Gastroesophageal sphincter (tissue), 4 donors: ENCODE data around the gene PCBP3. TPM values are rescaled to one million over a fixed set of nuclear protein-coding genes. Genes with fewer than 3 reads are reported as not detected.

ENCODE experiments used
- ATAC-seq: fragments of 150-250 bp; one replicate; pipeline ENCODE4 v1.9.1; 2016; ENCODE audit warnings: mild to moderate bottlenecking, moderate library complexity
- H3K27ac ChIP-seq, 4 donors: fragments of 200-600 bp; sonication (generic) in 3 of 4; 1 replicate in 3 of 4; 2 replicates in 1 of 4; pipeline ENCODE4 v1.5.1; 2016 to 2019
- H3K27me3 ChIP-seq: fragments of 200-600 bp; sonication (generic); one replicate; pipeline ENCODE4 v1.5.1; 2019
- H3K36me3 ChIP-seq, 2 donors: fragments of 200-600 bp; sonication (generic); one replicate each; pipeline ENCODE4 v1.5.1; 2019; ENCODE audit warnings: control low read depth in 1 of 2
- H3K4me1 ChIP-seq, 3 donors: fragments of 200-600 bp; sonication (generic); 1 replicate in 2 of 3; 2 replicates in 1 of 3; pipeline ENCODE4 v1.5.1; 2016 to 2019; ENCODE audit warnings: control low read depth in 2 of 3
- H3K4me3 ChIP-seq, 2 donors: fragments of 200-600 bp; sonication (generic); one replicate each; pipeline ENCODE4 v1.5.1; 2019; ENCODE audit warnings: mild to moderate bottlenecking in 1 of 2, moderate library complexity in 1 of 2
- H3K9me3 ChIP-seq, 3 donors: fragments of 200-600 bp; sonication (generic); one replicate each; pipeline ENCODE4 v1.5.1; 2017 to 2019; ENCODE audit warnings: control low read depth in 2 of 3
- EP300 ChIP-seq: sonication (generic); formaldehyde crosslinking; IDR thresholded peaks from one replicate; pipeline ENCODE4 v1.6.1; 2017; ENCODE audit warnings: antibody characterized with exemption, mild to moderate bottlenecking
- POLR2A ChIP-seq, 2 donors: fragments of 450-650 bp; IDR thresholded peaks; one replicate each; pipeline ENCODE4 v1.6.1; 2017; ENCODE audit warnings: antibody characterized with exemption in 2 of 2, mild to moderate bottlenecking in 2 of 2, moderate library complexity in 1 of 2
- POLR2AphosphoS5 ChIP-seq: sonication (generic); formaldehyde crosslinking; IDR thresholded peaks from one replicate; pipeline ENCODE4 v1.6.1; 2017; ENCODE audit warnings: antibody characterized with exemption
- WGBS, 2 donors: methylation state at CpG; one replicate each; pipeline ENCODE4 v1.1.5; 2018; ENCODE audit warnings: low coverage in 1 of 2; 5-methylcytosine and 5-hydroxymethylcytosine counted together
- total RNA-seq, 4 donors: library from RNA; depleted of rRNA; stranded (reverse); fragments of >200 nt; gene quantifications; one replicate each; pipeline ENCODE4 v1.1.0, GENCODE V29; 2016
- TF ChIP-seq, protein P1 (sequence below), 4 experiments: fragments of 200-600 bp in 2 of 4; fragments of 450-650 bp in 2 of 4; sonication (generic) in 1 of 4; IDR thresholded peaks; one replicate each; pipeline ENCODE4 v1.5.1; 2017 to 2019; ENCODE audit warnings: antibody characterized with exemption in 4 of 4, mild to moderate bottlenecking in 2 of 4, moderate library complexity in 2 of 4

Gene PCBP3
- total RNA-seq, 4 donors from 2014 or later: 5.1 to 14.8 (median 10.4) TPM

DNA sequence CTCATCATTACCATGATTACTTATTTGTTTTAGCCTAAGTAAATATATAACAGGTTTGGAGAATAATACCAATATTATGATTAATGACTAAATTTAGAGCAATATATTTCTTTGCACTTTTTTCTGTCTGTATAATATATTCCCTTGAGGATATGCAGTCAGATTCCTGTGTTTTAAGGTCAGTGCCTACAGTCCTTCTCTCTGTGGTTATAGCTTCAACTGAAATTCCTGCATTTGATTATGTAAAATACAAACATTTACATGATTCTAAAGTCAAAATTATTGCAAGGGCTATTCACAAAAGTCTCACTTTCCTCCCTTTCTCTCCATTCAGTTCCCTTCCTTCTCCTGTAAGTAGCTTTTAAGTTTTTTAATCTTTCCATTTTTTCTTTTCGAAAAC lies 195.1 kb downstream of the PCBP3 start:
- Histone ChIP-seq H3K4me3 (no peak overlapping the region), H3K4me1 (no peaks in the 10 kb centered on the region), H3K27me3 (no peaks in the 10 kb centered on the region), H3K27ac (no peak overlapping the region), H3K9me3 (peaks cover 0 to 13% (median 0%) of the 10 kb centered on the region in 3 donors), H3K36me3 (no peaks in the 10 kb centered on the region)
- no peak for TF ChIP-seq POLR2A (IDR thresholded peaks at IDR 0.05)
- TF ChIP-seq, protein P1, sequence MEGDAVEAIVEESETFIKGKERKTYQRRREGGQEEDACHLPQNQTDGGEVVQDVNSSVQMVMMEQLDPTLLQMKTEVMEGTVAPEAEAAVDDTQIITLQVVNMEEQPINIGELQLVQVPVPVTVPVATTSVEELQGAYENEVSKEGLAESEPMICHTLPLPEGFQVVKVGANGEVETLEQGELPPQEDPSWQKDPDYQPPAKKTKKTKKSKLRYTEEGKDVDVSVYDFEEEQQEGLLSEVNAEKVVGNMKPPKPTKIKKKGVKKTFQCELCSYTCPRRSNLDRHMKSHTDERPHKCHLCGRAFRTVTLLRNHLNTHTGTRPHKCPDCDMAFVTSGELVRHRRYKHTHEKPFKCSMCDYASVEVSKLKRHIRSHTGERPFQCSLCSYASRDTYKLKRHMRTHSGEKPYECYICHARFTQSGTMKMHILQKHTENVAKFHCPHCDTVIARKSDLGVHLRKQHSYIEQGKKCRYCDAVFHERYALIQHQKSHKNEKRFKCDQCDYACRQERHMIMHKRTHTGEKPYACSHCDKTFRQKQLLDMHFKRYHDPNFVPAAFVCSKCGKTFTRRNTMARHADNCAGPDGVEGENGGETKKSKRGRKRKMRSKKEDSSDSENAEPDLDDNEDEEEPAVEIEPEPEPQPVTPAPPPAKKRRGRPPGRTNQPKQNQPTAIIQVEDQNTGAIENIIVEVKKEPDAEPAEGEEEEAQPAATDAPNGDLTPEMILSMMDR (IDR thresholded peaks at IDR 0.05): no peak
- TF ChIP-seq POLR2AphosphoS5: no peak
- TF ChIP-seq EP300: no peak
- ATAC-seq: no peak
- WGBS, 2 donors: 86 to 95% methylated on average over 1 of the region's 1 CpG

DNA sequence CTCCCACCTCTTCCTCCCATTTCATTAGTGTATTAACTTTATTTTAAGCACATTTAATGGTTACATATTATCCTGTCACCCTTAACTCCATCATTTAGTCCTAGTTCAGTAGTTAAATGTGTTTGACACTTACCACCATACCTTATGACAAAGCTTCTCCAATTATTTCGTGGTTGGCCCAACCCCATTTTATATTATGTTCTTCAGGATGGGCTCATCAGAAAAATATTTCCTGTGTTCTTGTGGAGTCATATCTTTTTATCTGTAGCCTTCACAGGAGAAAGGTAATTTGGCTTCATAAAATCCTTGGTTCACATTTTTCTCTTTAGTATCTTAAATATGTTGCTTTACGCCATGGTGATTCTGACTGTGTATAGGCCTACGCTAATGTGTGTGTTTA lies 195.7 kb downstream of the PCBP3 start:
- WGBS, 2 donors: 97 to 100% methylated on average over 3 of the region's 3 CpGs
- Histone ChIP-seq H3K36me3 (no peaks in the 10 kb centered on the region), H3K4me3 (no peak overlapping the region), H3K27ac (no peak overlapping the region), H3K4me1 (no peaks in the 10 kb centered on the region), H3K9me3 (peaks cover 0 to 13% (median 0%) of the 10 kb centered on the region in 3 donors), H3K27me3 (no peaks in the 10 kb centered on the region)
- ATAC-seq: no peak
- TF ChIP-seq, protein P1 (IDR thresholded peaks at IDR 0.05): no peak
- no peak for TF ChIP-seq POLR2AphosphoS5
- no peak for TF ChIP-seq POLR2A (IDR thresholded peaks at IDR 0.05)
- TF ChIP-seq EP300: no peak

DNA sequence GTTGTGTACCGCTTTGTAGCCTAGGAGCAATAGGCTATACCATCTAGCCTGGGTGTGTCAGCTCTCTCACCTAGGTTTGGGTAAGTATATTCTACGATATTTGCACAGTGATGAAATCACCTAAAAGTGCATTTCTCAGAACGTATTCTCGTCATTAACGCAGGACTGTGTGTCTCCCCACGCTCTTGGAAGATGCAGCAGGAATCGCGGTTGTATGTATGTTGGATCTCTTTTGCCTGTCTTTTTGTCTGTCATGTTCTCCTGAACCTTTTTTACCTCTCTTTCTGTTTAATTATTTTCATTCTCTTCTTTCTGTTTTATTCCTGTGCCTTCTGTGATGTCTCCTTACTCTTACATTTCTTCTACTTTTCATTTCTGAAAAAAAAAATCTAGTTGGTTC lies 197.5 kb downstream of the PCBP3 start:
- ATAC-seq: no peak
- Histone ChIP-seq H3K4me3 (no peak overlapping the region), H3K4me1 (no peaks in the 10 kb centered on the region), H3K27me3 (no peaks in the 10 kb centered on the region), H3K27ac (no peak overlapping the region), H3K9me3 (peaks cover 0 to 13% (median 0%) of the 10 kb centered on the region in 3 donors), H3K36me3 (no peaks in the 10 kb centered on the region)
- 84 to 90% methylated on average over 8 of the region's 8 CpGs for WGBS, 2 donors
- TF ChIP-seq POLR2A (IDR thresholded peaks at IDR 0.05) (no peak), POLR2AphosphoS5 (no peak), EP300 (no peak)
- TF ChIP-seq, protein P1 (IDR thresholded peaks at IDR 0.05): no peak

DNA sequence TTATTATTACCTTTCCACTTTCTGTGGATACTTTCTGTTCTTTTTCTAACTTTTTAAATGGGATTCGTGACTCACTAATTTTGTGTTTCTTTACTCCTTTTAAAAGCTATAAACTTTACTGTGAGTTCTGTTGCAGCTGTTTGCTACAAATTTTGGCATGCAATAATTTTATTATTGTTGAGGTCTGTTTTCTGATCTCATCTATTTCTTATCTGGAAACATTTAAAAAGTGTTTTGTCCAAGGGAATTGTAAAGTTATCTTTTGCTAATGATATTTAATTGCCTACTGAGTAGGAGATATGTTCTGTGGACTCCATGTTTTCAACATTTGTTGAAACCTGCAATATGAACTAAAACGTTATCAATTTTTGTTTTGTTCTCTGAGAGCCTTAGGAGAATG lies 199.9 kb downstream of the PCBP3 start:
- WGBS, 2 donors: 62 to 73% methylated on average over 2 of the region's 2 CpGs
- TF ChIP-seq EP300: no peak
- TF ChIP-seq POLR2A (IDR thresholded peaks at IDR 0.05): no peak
- TF ChIP-seq POLR2AphosphoS5: no peak
- TF ChIP-seq, protein P1 (IDR thresholded peaks at IDR 0.05): no peak
- no peak for ATAC-seq

DNA sequence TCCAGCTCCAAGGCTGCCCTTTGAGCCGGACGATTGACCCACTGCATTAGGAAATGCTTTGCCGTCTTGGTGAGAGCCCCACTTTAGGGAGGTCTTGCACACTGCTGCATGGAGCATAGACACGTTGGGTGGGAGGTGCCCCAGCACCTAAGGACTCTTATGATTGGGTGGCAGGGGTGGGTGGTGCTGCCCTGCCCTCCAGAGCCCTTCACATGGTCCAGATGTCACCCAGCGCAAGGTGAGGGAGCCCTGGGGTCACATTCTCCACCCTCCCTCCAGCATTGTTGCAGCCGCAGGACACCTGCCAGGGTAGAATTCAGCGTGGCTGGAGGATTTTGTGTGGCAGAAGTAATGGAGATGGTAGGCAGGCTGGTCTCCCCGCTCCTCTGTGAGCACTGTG lies 200.7 kb downstream of the PCBP3 start:
- Histone ChIP-seq H3K27me3 (no peaks in the 10 kb centered on the region), H3K4me1 (peaks cover 0 to 18% (median 3%) of the 10 kb centered on the region in 3 donors), H3K9me3 (peaks cover 0 to 13% (median 0%) of the 10 kb centered on the region in 3 donors), H3K36me3 (no peaks in the 10 kb centered on the region), H3K27ac (no peak overlapping the region), H3K4me3 (no peak overlapping the region)
- TF ChIP-seq POLR2A (IDR thresholded peaks at IDR 0.05) (no peak), EP300 (no peak), POLR2AphosphoS5 (no peak)
- TF ChIP-seq, protein P1 (IDR thresholded peaks at IDR 0.05): no peak
- no CpG with 5 or more reads among the region's 8 CpGs for WGBS, 2 donors
- ATAC-seq: no peak

More for the DNA sequence above, 199.9 kb downstream of the PCBP3 start:
- Histone ChIP-seq H3K36me3 (no peaks in the 10 kb centered on the region), H3K9me3 (peaks cover 0 to 13% (median 0%) of the 10 kb centered on the region in 3 donors), H3K27me3 (no peaks in the 10 kb centered on the region), H3K4me1 (peaks cover 0 to 18% (median 3%) of the 10 kb centered on the region in 3 donors), H3K4me3 (no peak overlapping the region), H3K27ac (no peak overlapping the region)
